A549 (cell line): ENCODE data around the gene DDTL. TPM values are rescaled to one million over a fixed set of nuclear protein-coding genes. Genes with fewer than 3 reads are reported as not detected.

Experiments
- ATAC-seq, 2 experiments: fragments of 200-7000 bp in 1 of 2; fragments of >200 bp in 1 of 2; cut with Nextera tagmentation in 1 of 2; cut with Tn5 transposase in 1 of 2; 3 replicates each; pipeline versions ENCODE4 v1.8.0 to v1.9.1; 2018 to 2020; ENCODE audit warnings: mild to moderate bottlenecking in 1 of 2, moderate library complexity in 1 of 2
- CTCF ChIA-PET: fragments of 300-600 bp; sonication (Branson Sonifier 250); formaldehyde crosslinking; extraction: SDS; loops from one replicate; lab custom pipeline; 2021; ENCODE audit warnings: antibody characterized with exemption, inconsistent platforms; lab: Yijun Ruan, JAX
- POLR2A ChIA-PET: fragments of 350-600 bp; formaldehyde crosslinking; extraction: SDS; loops from one replicate; lab custom pipeline; 2021; ENCODE audit warnings: antibody characterized with exemption, inconsistent platforms; lab: Yijun Ruan, JAX
- DNase-seq, 2 experiments: peaks; one replicate each; pipeline versions ENCODE4 v3.0.0 to v3.0.0-alpha.2; 2011 to 2016; ENCODE audit warnings: low read depth in 1 of 2, low spot score in 1 of 2
- FAIRE-seq: peaks from 2 replicates; lab custom pipeline; 2011; peaks lifted over from hg19 to GRCh38; lab: Jason Lieb, UNC
- H3K27ac ChIP-seq, 2 experiments: fragments of >200 bp; sonication (Bioruptor Twin); formaldehyde crosslinking; 3 replicates each; pipeline ENCODE4 v1.5.1; 2016 to 2017
- H3K4me1 ChIP-seq: fragments of >200 bp; sonication (Bioruptor Twin); formaldehyde crosslinking; 3 replicates; pipeline ENCODE4 v1.6.1; 2016
- H3K4me2 ChIP-seq: fragments of >200 bp; sonication (Bioruptor Twin); formaldehyde crosslinking; 3 replicates; pipeline ENCODE4 v1.6.1; 2016
- H3K4me3 ChIP-seq: fragments of >200 bp; sonication (Bioruptor Twin); formaldehyde crosslinking; 3 replicates; pipeline ENCODE4 v1.5.1; 2016
- H3K9me3 ChIP-seq: fragments of >200 bp; sonication (Bioruptor Twin); formaldehyde crosslinking; 3 replicates; pipeline ENCODE4 v1.6.1; 2016
- ATOH8 ChIP-seq: fragments of 250-450 bp; sonication (Bioruptor Pico); IDR thresholded peaks from 2 replicates; pipeline ENCODE4 v1.5.0; 2020; ENCODE audit warnings: low read depth, mild to moderate bottlenecking, moderate library complexity
- CHD2 ChIP-seq: fragments of 150-350 bp; IDR thresholded peaks from 2 replicates; pipeline ENCODE4 v1.6.1; 2014; ENCODE audit warnings: low read length; ENCODE audit not compliant: partially characterized antibody
- FOSB ChIP-seq: fragments of 250-450 bp; sonication (Bioruptor Pico); IDR thresholded peaks from 2 replicates; pipeline ENCODE4 v1.5.0; 2020; ENCODE audit warnings: mild to moderate bottlenecking, moderate library complexity
- FOSL2 ChIP-seq, 2 experiments: fragments of 450-650 bp in 1 of 2; fragments of >200 bp in 1 of 2; sonication (Bioruptor Twin) in 1 of 2; formaldehyde crosslinking; IDR thresholded peaks; 2 replicates each; pipeline versions ENCODE4 v1.5.0 to v1.6.1; 2016 to 2020; ENCODE audit warnings: mild to moderate bottlenecking in 1 of 2, moderate library complexity in 1 of 2
- HEYL ChIP-seq: fragments of 250-450 bp; sonication (Bioruptor Pico); IDR thresholded peaks from 2 replicates; pipeline ENCODE4 v1.8.0; 2021; ENCODE audit warnings: mild to moderate bottlenecking, moderate library complexity
- WGBS: methylation state at CpG from one replicate; pipeline ENCODE4 v1.1.6; 2017; ENCODE audit errors: missing lambda C conversion rate; 5-methylcytosine and 5-hydroxymethylcytosine counted together
- polyA plus RNA-seq, 4 experiments: library from polyadenylated mRNA; depleted of rRNA in 3 of 4; stranded (reverse); fragments of >200 nt; fragmentation: RNase III in 1 of 4; extraction: RNeasy Plus Mini Kit Qiagen cat#74134 plus additional on column Dnase treatment in 1 of 4; gene quantifications; 2 replicates in 3 of 4; 3 replicates in 1 of 4; pipeline ENCODE4 v1.2.3, GENCODE V29; 2011 to 2017
- TF ChIP-seq, protein P1 (sequence below): fragments of 200-600 bp; sonication (generic); IDR thresholded peaks from 2 replicates; pipeline ENCODE4 v1.6.1; 2016; ENCODE audit warnings: antibody characterized with exemption, mild to moderate bottlenecking, moderate library complexity

Gene DDTL
- polyA plus RNA-seq, 2 of the 4 experiments (the other 2 are of a cell fraction), result 2.1 to 2.5 TPM

DNA sequence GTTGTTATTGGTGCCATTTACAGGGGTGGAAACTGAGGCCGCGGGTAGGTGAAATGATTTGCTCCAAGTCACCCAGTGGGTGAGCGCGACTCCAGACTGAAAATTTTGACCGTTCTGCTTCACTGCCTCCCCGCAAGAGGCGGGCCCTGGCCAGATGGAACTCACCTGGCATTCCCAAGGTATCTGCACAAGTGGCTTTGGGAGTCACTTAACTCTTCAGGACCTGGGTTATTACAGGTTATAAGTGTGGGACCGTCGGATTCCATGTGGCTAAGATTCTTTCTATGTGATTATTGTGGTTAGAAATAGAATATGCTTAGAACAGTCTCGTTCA is 45.0 kb downstream of the DDTL start (continued):
- TF ChIP-seq, protein P1, sequence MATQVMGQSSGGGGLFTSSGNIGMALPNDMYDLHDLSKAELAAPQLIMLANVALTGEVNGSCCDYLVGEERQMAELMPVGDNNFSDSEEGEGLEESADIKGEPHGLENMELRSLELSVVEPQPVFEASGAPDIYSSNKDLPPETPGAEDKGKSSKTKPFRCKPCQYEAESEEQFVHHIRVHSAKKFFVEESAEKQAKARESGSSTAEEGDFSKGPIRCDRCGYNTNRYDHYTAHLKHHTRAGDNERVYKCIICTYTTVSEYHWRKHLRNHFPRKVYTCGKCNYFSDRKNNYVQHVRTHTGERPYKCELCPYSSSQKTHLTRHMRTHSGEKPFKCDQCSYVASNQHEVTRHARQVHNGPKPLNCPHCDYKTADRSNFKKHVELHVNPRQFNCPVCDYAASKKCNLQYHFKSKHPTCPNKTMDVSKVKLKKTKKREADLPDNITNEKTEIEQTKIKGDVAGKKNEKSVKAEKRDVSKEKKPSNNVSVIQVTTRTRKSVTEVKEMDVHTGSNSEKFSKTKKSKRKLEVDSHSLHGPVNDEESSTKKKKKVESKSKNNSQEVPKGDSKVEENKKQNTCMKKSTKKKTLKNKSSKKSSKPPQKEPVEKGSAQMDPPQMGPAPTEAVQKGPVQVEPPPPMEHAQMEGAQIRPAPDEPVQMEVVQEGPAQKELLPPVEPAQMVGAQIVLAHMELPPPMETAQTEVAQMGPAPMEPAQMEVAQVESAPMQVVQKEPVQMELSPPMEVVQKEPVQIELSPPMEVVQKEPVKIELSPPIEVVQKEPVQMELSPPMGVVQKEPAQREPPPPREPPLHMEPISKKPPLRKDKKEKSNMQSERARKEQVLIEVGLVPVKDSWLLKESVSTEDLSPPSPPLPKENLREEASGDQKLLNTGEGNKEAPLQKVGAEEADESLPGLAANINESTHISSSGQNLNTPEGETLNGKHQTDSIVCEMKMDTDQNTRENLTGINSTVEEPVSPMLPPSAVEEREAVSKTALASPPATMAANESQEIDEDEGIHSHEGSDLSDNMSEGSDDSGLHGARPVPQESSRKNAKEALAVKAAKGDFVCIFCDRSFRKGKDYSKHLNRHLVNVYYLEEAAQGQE, result no peak

DNA sequence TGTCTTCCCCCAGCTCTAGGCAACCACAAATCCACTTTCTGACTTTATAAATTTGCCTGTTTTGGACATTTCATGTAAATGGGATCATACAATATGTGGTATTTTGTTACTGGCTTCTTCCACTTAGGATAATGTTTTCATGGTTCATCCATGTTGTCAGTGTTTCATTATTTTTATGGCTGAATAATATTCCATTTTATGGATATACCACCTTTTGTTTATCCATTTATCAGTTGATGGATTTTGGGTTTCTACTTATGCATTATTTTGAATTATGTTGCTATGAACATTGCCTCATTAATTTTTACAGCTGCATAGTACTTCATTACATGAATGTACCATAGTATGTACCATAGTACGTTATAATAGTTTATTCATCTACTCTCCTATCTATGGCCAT is 49.5 kb downstream of the DDTL start:
- no peak overlapping the region for H3K27ac ChIP-seq
- ATAC-seq (no peak), DNase-seq (no peak), FAIRE-seq (no peak)
- H3K4me3 ChIP-seq, result no peak overlapping the region
- WGBS, result 86% methylated on average over 1 of the region's 1 CpG
- CTCF ChIA-PET, result interaction anchor here (1.3 to 1.6 kb wide), 2 partner anchors 56 to 141 kb away, joined by 3 to 4 read pairs; no protein-coding TSS in a partner anchor
- TF ChIP-seq FOSL2 (IDR thresholded peaks at IDR 0.05) (no peak), FOSL2 (CRISPR knock-in tag; IDR thresholded peaks at IDR 0.05) (no peak), CHD2 (no peak)
- POLR2A ChIA-PET, result no interaction called here
- no peaks in the 10 kb centered on the region for H3K9me3 ChIP-seq
- peaks cover 4% of the 10 kb centered on the region; the same call in 2 of the 3 replicates for H3K4me1 ChIP-seq
- H3K4me2 ChIP-seq, result no peak overlapping the region

DNA sequence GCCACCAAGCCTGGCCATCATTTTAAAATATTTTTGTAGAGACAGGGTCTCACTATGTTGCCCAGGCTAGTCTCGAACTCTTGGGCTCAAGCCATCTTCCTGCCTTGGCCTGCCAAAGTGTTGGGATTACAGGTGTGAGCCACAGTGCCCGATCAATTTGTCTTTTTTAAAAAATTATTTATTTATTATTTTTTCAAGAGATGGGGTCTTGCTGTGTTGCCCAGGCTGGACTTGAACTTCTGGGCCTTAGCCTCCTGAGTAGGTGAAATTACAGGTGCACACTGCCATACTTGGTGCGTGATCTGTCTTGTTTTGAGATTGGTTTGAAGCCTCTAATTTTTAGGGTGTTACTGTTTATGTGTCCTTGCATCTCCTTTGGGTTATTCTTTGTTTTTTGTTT is 54.6 kb downstream of the DDTL start:
- WGBS, result 91% methylated on average over 3 of the region's 3 CpGs
- no peaks in the 10 kb centered on the region for H3K9me3 ChIP-seq
- no peaks in the 10 kb centered on the region for H3K4me1 ChIP-seq
- no peak overlapping the region for H3K4me3 ChIP-seq
- CTCF ChIA-PET, result no interaction called here
- TF ChIP-seq FOSB (CRISPR knock-in tag) (no peak), ATOH8 (CRISPR knock-in tag) (no peak), HEYL (no peak)
- POLR2A ChIA-PET, result no interaction called here
- no peak for FAIRE-seq
- no peak for DNase-seq
- no peak for ATAC-seq
- H3K27ac ChIP-seq, result no peak overlapping the region
- no peak overlapping the region for H3K4me2 ChIP-seq

Other genes with a start within 250 kb of the DDTL start
- gene ZNF70, start 215.8 kb upstream of the DDTL start, polyA plus RNA-seq (2011; rRNA removed), result 0.88 and 2.1 TPM in 2 replicates
- gene ZNF70, start 215.8 kb upstream of the DDTL start, polyA plus RNA-seq (2017; fragmentation: RNase III; extraction: RNeasy Plus Mini Kit Qiagen cat#74134 plus additional on column Dnase treatment), result 0.98 to 1.3 TPM (median 1.2 TPM) in 3 replicates
- 0.41 and 0.90 TPM in 2 replicates for gene VPREB3, start 212.5 kb upstream of the DDTL start, polyA plus RNA-seq (2011; rRNA removed)
- gene VPREB3, start 212.5 kb upstream of the DDTL start, polyA plus RNA-seq (2017; fragmentation: RNase III; extraction: RNeasy Plus Mini Kit Qiagen cat#74134 plus additional on column Dnase treatment), result 0.37 to 0.61 TPM (median 0.52 TPM) in 3 replicates
- gene C22orf15, start 203.9 kb upstream of the DDTL start, polyA plus RNA-seq (2011; rRNA removed), result not detected in 2 replicates
- gene C22orf15, start 203.9 kb upstream of the DDTL start, polyA plus RNA-seq (2017; fragmentation: RNase III; extraction: RNeasy Plus Mini Kit Qiagen cat#74134 plus additional on column Dnase treatment), result not detected in 3 replicates
- gene CHCHD10, start 198.9 kb upstream of the DDTL start, polyA plus RNA-seq (2011; rRNA removed), result 33.0 and 59.4 TPM in 2 replicates
- 79.5 to 99.0 TPM (median 85.4 TPM) in 3 replicates for gene CHCHD10, start 198.9 kb upstream of the DDTL start, polyA plus RNA-seq (2017; fragmentation: RNase III; extraction: RNeasy Plus Mini Kit Qiagen cat#74134 plus additional on column Dnase treatment)
- 0.36 and 0.61 TPM in 2 replicates for gene MMP11, start 194.0 kb upstream of the DDTL start, polyA plus RNA-seq (2011; rRNA removed)
- 0.16 to 0.26 TPM (median 0.23 TPM) in 3 replicates for gene MMP11, start 194.0 kb upstream of the DDTL start, polyA plus RNA-seq (2017; fragmentation: RNase III; extraction: RNeasy Plus Mini Kit Qiagen cat#74134 plus additional on column Dnase treatment)
- 98.1 and 133 TPM in 2 replicates for gene SMARCB1, start 179.9 kb upstream of the DDTL start, polyA plus RNA-seq (2011; rRNA removed)
- 59.2 to 66.9 TPM (median 65.6 TPM) in 3 replicates for gene SMARCB1, start 179.9 kb upstream of the DDTL start, polyA plus RNA-seq (2017; fragmentation: RNase III; extraction: RNeasy Plus Mini Kit Qiagen cat#74134 plus additional on column Dnase treatment)
- 0.08 and 0.34 TPM in 2 replicates for gene DERL3, start 127.9 kb upstream of the DDTL start, polyA plus RNA-seq (2011; rRNA removed)
- 0.18 to 0.40 TPM (median 0.34 TPM) in 3 replicates for gene DERL3, start 127.9 kb upstream of the DDTL start, polyA plus RNA-seq (2017; fragmentation: RNase III; extraction: RNeasy Plus Mini Kit Qiagen cat#74134 plus additional on column Dnase treatment)
- 5.6 and 6.9 TPM in 2 replicates for gene SLC2A11, start 109.0 kb upstream of the DDTL start, polyA plus RNA-seq (2011; rRNA removed)
- 9.5 to 12.4 TPM (median 12.4 TPM) in 3 replicates for gene SLC2A11, start 109.0 kb upstream of the DDTL start, polyA plus RNA-seq (2017; fragmentation: RNase III; extraction: RNeasy Plus Mini Kit Qiagen cat#74134 plus additional on column Dnase treatment)
- gene MIF, start 72.5 kb upstream of the DDTL start, polyA plus RNA-seq (2011; rRNA removed), result 173 and 197 TPM in 2 replicates
- gene MIF, start 72.5 kb upstream of the DDTL start, polyA plus RNA-seq (2017; fragmentation: RNase III; extraction: RNeasy Plus Mini Kit Qiagen cat#74134 plus additional on column Dnase treatment), result 752 to 794 TPM (median 776 TPM) in 3 replicates
- gene GSTT2B, start 5.7 kb upstream of the DDTL start, polyA plus RNA-seq (2011; rRNA removed), result 0.30 and 0.50 TPM in 2 replicates
- 0.11 to 0.30 TPM in 2 of 3 replicates, not detected in the other for gene GSTT2B, start 5.7 kb upstream of the DDTL start, polyA plus RNA-seq (2017; fragmentation: RNase III; extraction: RNeasy Plus Mini Kit Qiagen cat#74134 plus additional on column Dnase treatment)
- gene DDT, start 7.6 kb downstream of the DDTL start, polyA plus RNA-seq (2011; rRNA removed), result 87.6 and 119 TPM in 2 replicates
- gene DDT, start 7.6 kb downstream of the DDTL start, polyA plus RNA-seq (2017; fragmentation: RNase III; extraction: RNeasy Plus Mini Kit Qiagen cat#74134 plus additional on column Dnase treatment), result 173 to 188 TPM (median 180 TPM) in 3 replicates
- gene GSTT2, start 13.2 kb downstream of the DDTL start, polyA plus RNA-seq (2011; rRNA removed), result not detected in 2 replicates
- gene GSTT2, start 13.2 kb downstream of the DDTL start, polyA plus RNA-seq (2017; fragmentation: RNase III; extraction: RNeasy Plus Mini Kit Qiagen cat#74134 plus additional on column Dnase treatment), result 0.13 to 0.17 TPM (median 0.14 TPM) in 3 replicates
- not detected in 2 replicates for gene GSTT4, start 38.6 kb downstream of the DDTL start, polyA plus RNA-seq (2011; rRNA removed)
- gene GSTT4, start 38.6 kb downstream of the DDTL start, polyA plus RNA-seq (2017; fragmentation: RNase III; extraction: RNeasy Plus Mini Kit Qiagen cat#74134 plus additional on column Dnase treatment), result not detected in 3 replicates
- gene CABIN1, start 44.4 kb downstream of the DDTL start, polyA plus RNA-seq (2011; rRNA removed), result 5.5 and 13.0 TPM in 2 replicates
- gene CABIN1, start 44.4 kb downstream of the DDTL start, polyA plus RNA-seq (2017; fragmentation: RNase III; extraction: RNeasy Plus Mini Kit Qiagen cat#74134 plus additional on column Dnase treatment), result 16.7 to 17.5 TPM (median 16.8 TPM) in 3 replicates
- gene SUSD2, start 214.6 kb downstream of the DDTL start, polyA plus RNA-seq (2011; rRNA removed), result 12.4 and 12.7 TPM in 2 replicates
- gene SUSD2, start 214.6 kb downstream of the DDTL start, polyA plus RNA-seq (2017; fragmentation: RNase III; extraction: RNeasy Plus Mini Kit Qiagen cat#74134 plus additional on column Dnase treatment), result 51.4 to 60.9 TPM (median 51.9 TPM) in 3 replicates